LNCaP clone FGC (cell line): Measurements from ENCODE around the gene OTX1.

Source experiments
- DNase-seq: peaks from one replicate; pipeline ENCODE4 v3.0.0-alpha.2; 2011; ENCODE audit warnings: low read depth
- H3K4me3 ChIP-seq: 2 replicates; pipeline ENCODE4 v1.5.1; 2011; ENCODE audit warnings: mild to moderate bottlenecking, low read depth, low read length, control low read depth
- CTCF ChIP-seq: IDR thresholded peaks from 2 replicates; pipeline ENCODE4 v1.5.1; 2012; ENCODE audit warnings: mild to moderate bottlenecking; ENCODE audit not compliant: control insufficient read depth, insufficient read depth; ENCODE audit errors: extremely low read depth

OTX1 gene

GRCh38 chr2:63093502-63093901 is 42.9 kb downstream of the OTX1 start:
- no peak for TF ChIP-seq CTCF
- no peak for DNase-seq
- H3K4me3 ChIP-seq: no peak overlapping the region

- no peak for DNase-seq
- no peak overlapping the region for H3K4me3 ChIP-seq
- TF ChIP-seq CTCF: no peak
These were observed 45.9 kb downstream of the OTX1 start for GRCh38 chr2:63096491-63096890.

- H3K4me3 ChIP-seq: no peak overlapping the region
- TF ChIP-seq CTCF: no peak
- DNase-seq: no peak
These were observed 48.4 kb downstream of the OTX1 start for GRCh38 chr2:63099032-63099431.

- no peak for DNase-seq
- H3K4me3 ChIP-seq: no peak overlapping the region
- TF ChIP-seq CTCF: no peak
These were observed 51.3 kb downstream of the OTX1 start for GRCh38 chr2:63101954-63102353.

GRCh38 chr2:63104482-63104881 is 53.9 kb downstream of the OTX1 start:
- H3K4me3 ChIP-seq: no peak overlapping the region
- no peak for TF ChIP-seq CTCF
- no peak for DNase-seq
